Upper lobe of left lung (tissue), 6 donors: ENCODE data around the gene SHISA7. TPM values are rescaled to one million over a fixed set of nuclear protein-coding genes. Genes with fewer than 3 reads are reported as not detected.

Experiments
- ATAC-seq, 2 donors: fragments of 200-7000 bp; cut with Tn5 transposase; one replicate each; pipeline ENCODE4 v1.9.1; 2022; ENCODE audit warnings: mild to moderate bottlenecking in 2 of 2, moderate library complexity in 2 of 2; ENCODE audit not compliant: low FRiP score in 2 of 2
- DNase-seq, 2 donors: peaks; one replicate each; pipeline ENCODE4 v3.0.0-alpha.2; 2019 to 2020
- H3K27ac ChIP-seq, 4 donors: fragments of 200-600 bp; sonication (generic); one replicate each; pipeline ENCODE4 v1.5.1; 2016 to 2019
- H3K27me3 ChIP-seq, 4 donors: fragments of 200-600 bp; sonication (generic); one replicate each; pipeline ENCODE4 v1.5.1; 2017 to 2019
- H3K36me3 ChIP-seq, 4 donors: fragments of 200-600 bp; sonication (generic); one replicate each; pipeline ENCODE4 v1.5.1; 2016 to 2019
- H3K4me1 ChIP-seq, 4 donors: fragments of 200-600 bp; sonication (generic); one replicate each; pipeline ENCODE4 v1.5.1; 2018 to 2019
- H3K4me3 ChIP-seq, 4 donors: fragments of 200-600 bp; sonication (generic); one replicate each; pipeline ENCODE4 v1.5.1; 2017 to 2019; ENCODE audit warnings: mild to moderate bottlenecking in 2 of 4, moderate library complexity in 1 of 4
- H3K9me3 ChIP-seq, 4 donors: fragments of 200-600 bp; sonication (generic); one replicate each; pipeline ENCODE4 v1.5.1; 2018 to 2019
- CTCF ChIP-seq, 6 experiments: fragments of 450-650 bp in 4 of 6; fragments of 200-600 bp in 2 of 6; sonication (generic) in 2 of 6; IDR thresholded peaks; one replicate each; pipeline ENCODE4 v1.5.1; 2016 to 2019; ENCODE audit warnings: antibody characterized with exemption in 6 of 6
- EP300 ChIP-seq, 4 donors: sonication (generic); formaldehyde crosslinking; IDR thresholded peaks; one replicate each; pipeline ENCODE4 v1.5.1; 2017; ENCODE audit warnings: antibody characterized with exemption in 4 of 4, control low read depth in 2 of 4
- POLR2A ChIP-seq, 4 donors: fragments of 450-650 bp; IDR thresholded peaks; one replicate each; pipeline ENCODE4 v1.5.1; 2016 to 2017; ENCODE audit warnings: antibody characterized with exemption in 4 of 4, mild to moderate bottlenecking in 2 of 4
- POLR2AphosphoS5 ChIP-seq, 2 donors: sonication (generic); formaldehyde crosslinking; IDR thresholded peaks; one replicate each; pipeline ENCODE4 v1.5.1; 2017; ENCODE audit warnings: antibody characterized with exemption in 2 of 2
- WGBS, 2 donors: methylation state at CpG; one replicate each; pipeline ENCODE4 v1.1.5; 2017 to 2018; 5-methylcytosine and 5-hydroxymethylcytosine counted together
- total RNA-seq, 6 donors: library from RNA; depleted of rRNA in 4 of 6; stranded (reverse); fragments of >200 nt in 4 of 6; gene quantifications; one replicate each; pipeline versions ENCODE4 v1.1.0 to v1.2.1, GENCODE V29; 2016 to 2021
- donor health status: DM: no; HTN: no; CAD: no; lungs with moderate emphysema.
- donor health status: DM: no; HTN: yes; CAD: no; lungs with severe emphysema.

SHISA7 gene
- total RNA-seq, 6 donors from 2014 or later = not detected

- Histone ChIP-seq H3K36me3 (no peaks in the 10 kb centered on the region), H3K4me3 (no peak overlapping the region), H3K4me1 (peaks cover 5 to 35% (median 10%) of the 10 kb centered on the region in 4 donors), H3K27me3 (peaks cover 0 to 50% (median 33%) of the 10 kb centered on the region in 4 donors), H3K27ac (no peak overlapping the region), H3K9me3 (no peaks in the 10 kb centered on the region)
- 36 to 46% methylated on average over 11 of the region's 11 CpGs for WGBS, 2 donors
- ATAC-seq = no peak
- no peak for DNase-seq
- no peak for TF ChIP-seq POLR2A (IDR thresholded peaks at IDR 0.05)
- TF ChIP-seq POLR2AphosphoS5 (IDR thresholded peaks at IDR 0.05) = no peak
- TF ChIP-seq CTCF (IDR thresholded peaks at IDR 0.05) = no peak
- TF ChIP-seq EP300 (IDR thresholded peaks at IDR 0.05) = no peak
These were observed 1.5 kb upstream of the SHISA7 start for GRCh38 chr19:55444646-55445045.

GRCh38 chr19:55443824-55444480 is 852 bp upstream of the SHISA7 start:
- 32 to 39% methylated on average over 14 to 18 of the region's 18 CpGs for WGBS, 2 donors
- H3K4me3 ChIP-seq = no peak overlapping the region
- H3K27ac ChIP-seq = no peak overlapping the region
- no peaks in the 10 kb centered on the region for H3K9me3 ChIP-seq
- DNase-seq (no peak), ATAC-seq (no peak)
- H3K36me3 ChIP-seq = no peaks in the 10 kb centered on the region
- H3K4me1 ChIP-seq = peaks cover 5 to 35% (median 10%) of the 10 kb centered on the region in 4 donors
- peaks cover 0 to 57% (median 33%) of the 10 kb centered on the region in 4 donors for H3K27me3 ChIP-seq
- no peak for TF ChIP-seq POLR2A (IDR thresholded peaks at IDR 0.05)
- no peak for TF ChIP-seq POLR2AphosphoS5 (IDR thresholded peaks at IDR 0.05)
- TF ChIP-seq CTCF (IDR thresholded peaks at IDR 0.05) = no peak
- TF ChIP-seq EP300 (IDR thresholded peaks at IDR 0.05) = no peak

- TF ChIP-seq POLR2AphosphoS5 (IDR thresholded peaks at IDR 0.05) (no peak), CTCF (IDR thresholded peaks at IDR 0.05) (no peak), POLR2A (IDR thresholded peaks at IDR 0.05) (no peak), EP300 (IDR thresholded peaks at IDR 0.05) (no peak)
- Histone ChIP-seq H3K27me3 (peaks cover 0 to 68% (median 33%) of the 10 kb centered on the region in 4 donors), H3K9me3 (no peaks in the 10 kb centered on the region), H3K4me1 (peaks cover 5 to 35% (median 10%) of the 10 kb centered on the region in 4 donors), H3K27ac (no peak overlapping the region), H3K4me3 (no peak overlapping the region), H3K36me3 (no peaks in the 10 kb centered on the region)
- WGBS, 2 donors = 2 to 3% methylated on average over 9 to 18 of the region's 72 CpGs
- ATAC-seq (no peak), DNase-seq (peak in 1 of 2 donors; percentile 75)
These were observed 633 bp downstream of the SHISA7 start for GRCh38 chr19:55442372-55442961.

GRCh38 chr19:55441692-55442321 is 1.3 kb downstream of the SHISA7 start:
- H3K4me1 ChIP-seq = peaks cover 5 to 35% (median 10%) of the 10 kb centered on the region in 4 donors
- ATAC-seq = no peak
- 2 to 4% methylated on average over 12 to 25 of the region's 39 CpGs for WGBS, 2 donors
- no peak overlapping the region for H3K27ac ChIP-seq
- H3K36me3 ChIP-seq = no peaks in the 10 kb centered on the region
- DNase-seq = peak in 1 of 2 donors; percentile 80
- TF ChIP-seq EP300 (IDR thresholded peaks at IDR 0.05) (no peak), POLR2A (IDR thresholded peaks at IDR 0.05) (no peak), CTCF (IDR thresholded peaks at IDR 0.05) (no peak), POLR2AphosphoS5 (IDR thresholded peaks at IDR 0.05) (no peak)
- H3K27me3 ChIP-seq = peaks cover 0 to 68% (median 33%) of the 10 kb centered on the region in 4 donors
- no peak overlapping the region for H3K4me3 ChIP-seq
- no peaks in the 10 kb centered on the region for H3K9me3 ChIP-seq
